ENCODE measurements around the gene ARHGAP32. TPM values are rescaled to one million over a fixed set of nuclear protein-coding genes. Genes with fewer than 3 reads are reported as not detected.

Gene ARHGAP32
- total RNA-seq, 1 experiment from 2014 or later: 54.0 TPM

DNA sequence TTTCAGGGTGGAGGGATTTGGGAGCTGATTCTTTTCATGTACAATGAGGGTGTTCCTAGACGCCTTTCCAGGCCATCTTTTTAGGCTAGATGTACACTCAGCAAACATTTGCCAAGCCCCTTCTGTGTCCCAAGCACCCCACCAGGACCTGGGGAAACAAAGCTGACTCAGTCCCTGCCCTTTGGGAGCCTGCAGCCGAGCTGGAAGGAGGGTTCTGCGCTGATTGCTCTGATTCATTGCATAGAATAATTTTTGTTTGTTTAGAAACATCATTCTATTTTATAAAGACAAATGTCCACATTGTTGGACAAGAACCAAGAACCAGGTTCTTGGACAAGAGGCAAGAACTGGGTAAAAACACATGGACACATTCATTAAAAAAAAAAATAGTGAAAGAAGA is 266.1 kb downstream of the ARHGAP32 start:
- no peak overlapping the region for H3K27ac Mint-ChIP-seq (ENCODE audit: unreplicated experiment)
- peaks cover 25% of the 10 kb centered on the region for H3K27me3 Mint-ChIP-seq (ENCODE audit: insufficient read depth, unreplicated experiment)
- DNase-seq: no peak
- Histone ChIP-seq H3K27me3 (replicated peaks; ENCODE audit: control insufficient read depth, insufficient read depth, low read length) (no peaks in the 10 kb centered on the region; the same call in 1 of the 2 replicates), H3K4me3 (ENCODE audit: low read depth, low read length) (no peak overlapping the region), H3K36me3 (ENCODE audit: control insufficient read depth, insufficient read depth, low read length) (no peaks in the 10 kb centered on the region), H3K4me1 (no peaks in the 10 kb centered on the region), H3K9me3 (no peaks in the 10 kb centered on the region)
- no peaks in the 10 kb centered on the region for H3K9me3 Mint-ChIP-seq (ENCODE audit: unreplicated experiment)
- ChIA-PET CTCF (interaction anchor here (0.6 kb wide), 1 partner anchor 40 kb away, joined by 3 read pairs; no protein-coding TSS in a partner anchor), POLR2A (interaction anchor here (0.6 kb wide), 1 partner anchor 67 kb away, joined by 4 read pairs; no protein-coding TSS in a partner anchor)
- H3K4me1 Mint-ChIP-seq (ENCODE audit: low read depth, unreplicated experiment): no peaks in the 10 kb centered on the region
- H3K36me3 Mint-ChIP-seq (ENCODE audit: insufficient read depth, unreplicated experiment): no peaks in the 10 kb centered on the region
- intact Hi-C loops (cut with micrococcal nuclease; ENCODE audit: unreplicated experiment): no loop called here
- no peak overlapping the region for H3K4me3 Mint-ChIP-seq (ENCODE audit: unreplicated experiment)
- BruUV-seq (replicated peaks): no TSS peak
- TF ChIP-seq CTCF (IDR thresholded peaks at IDR 0.05; ENCODE audit: insufficient read depth in 1 of 2, low read depth in 1 of 2, low read length in 1 of 2, severe bottlenecking in 1 of 2, unreplicated experiment in 1 of 2): no peak

- Histone ChIP-seq H3K4me3 (ENCODE audit: low read depth, low read length) (no peak overlapping the region), H3K27me3 (replicated peaks; ENCODE audit: control insufficient read depth, insufficient read depth, low read length) (no peaks in the 10 kb centered on the region; the same call in 1 of the 2 replicates), H3K36me3 (ENCODE audit: control insufficient read depth, insufficient read depth, low read length) (no peaks in the 10 kb centered on the region), H3K9me3 (no peaks in the 10 kb centered on the region), H3K4me1 (no peaks in the 10 kb centered on the region)
- ChIA-PET CTCF (interaction anchor here (0.9 to 1.4 kb wide), 2 partner anchors 24 to 31 kb away, joined by 4 to 5 read pairs; no protein-coding TSS in a partner anchor), POLR2A (no interaction called here)
- Mint-ChIP-seq H3K4me3 (ENCODE audit: unreplicated experiment) (no peak overlapping the region), H3K4me1 (ENCODE audit: low read depth, unreplicated experiment) (no peaks in the 10 kb centered on the region), H3K27ac (ENCODE audit: unreplicated experiment) (no peak overlapping the region), H3K9me3 (ENCODE audit: unreplicated experiment) (no peaks in the 10 kb centered on the region), H3K36me3 (ENCODE audit: insufficient read depth, unreplicated experiment) (no peaks in the 10 kb centered on the region), H3K27me3 (ENCODE audit: insufficient read depth, unreplicated experiment) (peaks cover 32% of the 10 kb centered on the region)
- intact Hi-C loops (cut with micrococcal nuclease; ENCODE audit: unreplicated experiment): no loop called here
- DNase-seq: no peak
- no peak for TF ChIP-seq CTCF (IDR thresholded peaks at IDR 0.05; ENCODE audit: insufficient read depth in 1 of 2, low read depth in 1 of 2, low read length in 1 of 2, severe bottlenecking in 1 of 2, unreplicated experiment in 1 of 2)
- BruUV-seq (replicated peaks): no TSS peak
Observed at GRCh38 chr11:128925250-128925600, 266.9 kb downstream of the ARHGAP32 start.

DNA sequence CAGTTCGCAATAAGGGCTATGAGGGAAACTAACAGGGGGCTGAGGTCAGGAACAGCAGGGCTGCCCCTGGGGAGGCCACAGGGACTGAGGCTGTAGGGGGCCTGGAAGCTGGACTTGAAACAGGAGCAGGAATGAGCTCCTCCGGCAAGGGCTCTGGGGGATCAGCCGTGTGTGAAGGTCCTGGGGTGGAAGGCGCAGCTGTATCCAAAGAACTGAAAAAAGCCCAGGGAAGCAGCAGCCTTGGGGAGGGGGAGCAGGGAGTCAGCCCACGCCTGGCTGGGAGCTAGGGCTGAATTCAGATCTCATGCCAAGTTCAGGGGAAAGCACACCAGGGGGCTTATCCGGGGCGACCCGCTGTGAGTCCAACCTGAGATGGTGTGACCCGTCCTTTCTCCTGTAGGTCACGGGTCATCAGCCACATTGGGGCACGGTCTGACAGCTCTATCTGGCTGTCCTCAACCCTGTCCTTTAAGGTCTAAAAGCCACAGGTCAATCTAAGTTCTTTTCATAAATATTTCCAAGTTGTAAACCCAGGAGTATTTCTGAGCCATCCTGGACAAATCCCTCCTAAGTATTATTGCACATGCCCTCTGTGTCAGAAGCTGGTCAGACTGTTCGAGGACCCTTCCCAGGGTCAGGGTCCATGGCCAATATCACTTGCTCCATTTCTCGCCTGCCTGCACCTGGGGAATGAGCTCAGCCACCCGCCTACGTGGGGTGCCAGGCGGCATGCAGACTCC is 267.4 kb downstream of the ARHGAP32 start:
- Mint-ChIP-seq H3K9me3 (ENCODE audit: unreplicated experiment) (no peaks in the 10 kb centered on the region), H3K36me3 (ENCODE audit: insufficient read depth, unreplicated experiment) (no peaks in the 10 kb centered on the region), H3K27me3 (ENCODE audit: insufficient read depth, unreplicated experiment) (peaks cover 32% of the 10 kb centered on the region), H3K4me3 (ENCODE audit: unreplicated experiment) (no peak overlapping the region), H3K4me1 (ENCODE audit: low read depth, unreplicated experiment) (no peaks in the 10 kb centered on the region), H3K27ac (ENCODE audit: unreplicated experiment) (no peak overlapping the region)
- no peak for DNase-seq
- H3K9me3 ChIP-seq: no peaks in the 10 kb centered on the region
- BruUV-seq (replicated peaks): no TSS peak
- H3K4me1 ChIP-seq: no peaks in the 10 kb centered on the region
- H3K27me3 ChIP-seq (replicated peaks; ENCODE audit: control insufficient read depth, insufficient read depth, low read length): no peaks in the 10 kb centered on the region; the same call in 1 of the 2 replicates
- ChIA-PET CTCF (interaction anchor here (0.9 to 1.4 kb wide), 2 partner anchors 24 to 31 kb away, joined by 4 to 5 read pairs; no protein-coding TSS in a partner anchor), POLR2A (no interaction called here)
- no peak overlapping the region for H3K4me3 ChIP-seq (ENCODE audit: low read depth, low read length)
- no peaks in the 10 kb centered on the region for H3K36me3 ChIP-seq (ENCODE audit: control insufficient read depth, insufficient read depth, low read length)
- intact Hi-C loops (cut with micrococcal nuclease; ENCODE audit: unreplicated experiment): no loop called here
- TF ChIP-seq CTCF (IDR thresholded peaks at IDR 0.05; ENCODE audit: insufficient read depth in 1 of 2, low read depth in 1 of 2, low read length in 1 of 2, severe bottlenecking in 1 of 2, unreplicated experiment in 1 of 2): no peak
